Breast epithelium (tissue), 3 donors: ENCODE data around the gene ERCC6L.
"Not testable (repeated sequence)": the region's sequence is repeated elsewhere in the genome, so short reads cannot be mapped to it uniquely, and the experiment has no call there.

ENCODE experiments used
- CTCF ChIP-seq, 3 donors: fragments of 450-650 bp; IDR thresholded peaks; one replicate each; pipeline ENCODE4 v1.5.1; 2016 to 2017; ENCODE audit warnings: antibody characterized with exemption in 3 of 3, mild to moderate bottlenecking in 3 of 3, moderate library complexity in 3 of 3
- POLR2A ChIP-seq: fragments of 450-650 bp; IDR thresholded peaks from one replicate; pipeline ENCODE4 v1.6.1; 2016; ENCODE audit warnings: antibody characterized with exemption, mild to moderate bottlenecking, moderate library complexity
- POLR2AphosphoS5 ChIP-seq, 3 donors: sonication (generic); formaldehyde crosslinking; IDR thresholded peaks; one replicate each; pipeline ENCODE4 v1.6.1; 2017; ENCODE audit warnings: antibody characterized with exemption in 3 of 3

GRCh38 chrX:72220375-72220774 is 18.5 kb downstream of the ERCC6L start:
- not testable (repeated sequence) for TF ChIP-seq CTCF (IDR thresholded peaks at IDR 0.05); POLR2A; POLR2AphosphoS5 (IDR thresholded peaks at IDR 0.05)
